Memory B cell (primary cell): ENCODE data around the gene UBE2Q1.

Source experiments
- ATAC-seq: fragments of 150-1000 bp; cut with Tn5 transposase; 2 replicates; pipeline ENCODE4 v1.10.0; 2021; ENCODE audit warnings: low read depth, mild to moderate bottlenecking, moderate library complexity
- DNase-seq, 2 donors: peaks; one replicate each; pipeline ENCODE4 v3.0.0; 2022; ENCODE audit warnings: low spot score in 2 of 2
- H3K27ac Mint-ChIP-seq: one replicate; pipeline ENCODE4 v1.8.0; 2022; ENCODE audit warnings: mild to moderate bottlenecking, moderate library complexity, mixed read lengths
- H3K27me3 Mint-ChIP-seq: one replicate; pipeline ENCODE4 v1.8.0; 2022; ENCODE audit warnings: mixed read lengths
- H3K36me3 Mint-ChIP-seq: one replicate; pipeline ENCODE4 v1.8.0; 2022; ENCODE audit warnings: mild to moderate bottlenecking, mixed read lengths
- H3K4me1 Mint-ChIP-seq: one replicate; pipeline ENCODE4 v1.8.0; 2022; ENCODE audit warnings: mixed read lengths
- H3K4me3 Mint-ChIP-seq: one replicate; pipeline ENCODE4 v1.8.0; 2022; ENCODE audit warnings: mild to moderate bottlenecking, moderate library complexity, mixed read lengths
- H3K9me3 Mint-ChIP-seq: one replicate; pipeline ENCODE4 v1.8.0; 2022; ENCODE audit warnings: mixed read lengths

UBE2Q1 gene

GRCh38 chr1:154557939-154558719 is at the start of gene UBE2Q1:
UBE2Q1 (minus strand) TSS chr1:154558662; CDS start chr1:154558553, 109 bp downstream.
- Mint-ChIP-seq H3K27ac (peak within 1 kb of the TSS; percentile 88), H3K4me3 (peak within 1 kb of the TSS; percentile 91), H3K9me3 (no peaks in the 10 kb centered on the region), H3K27me3 (no peaks in the 10 kb centered on the region), H3K36me3 (peaks cover 20% of the 10 kb centered on the region), H3K4me1 (peaks cover 25% of the 10 kb centered on the region)
- DNase-seq: peak; percentile 30 to 42
- peak; percentile 1 for ATAC-seq

- ATAC-seq: peak; percentile 90
- peak; percentile 86 to 92 for DNase-seq
- peaks cover 3% of the 10 kb centered on the region for H3K36me3 Mint-ChIP-seq
- no peaks in the 10 kb centered on the region for H3K27me3 Mint-ChIP-seq
- no peaks in the 10 kb centered on the region for H3K9me3 Mint-ChIP-seq
- peak within 1 kb of the TSS; percentile 98 for H3K27ac Mint-ChIP-seq
- peaks cover 48% of the 10 kb centered on the region for H3K4me1 Mint-ChIP-seq
- H3K4me3 Mint-ChIP-seq: peak within 1 kb of the TSS; percentile 97
These were observed 49.3 kb upstream of the UBE2Q1 start, which contains the start of gene ADAR for GRCh38 chr1:154607609-154608396. ADAR (minus strand) TSS chr1:154608186; CDS start chr1:154608006, 180 bp downstream.

- H3K4me3 Mint-ChIP-seq: peak overlapping the region; percentile 97
- DNase-seq (no peak), ATAC-seq (no peak)
- H3K4me1 Mint-ChIP-seq: peaks cover 48% of the 10 kb centered on the region
- H3K9me3 Mint-ChIP-seq: no peaks in the 10 kb centered on the region
- peak overlapping the region; percentile 98 for H3K27ac Mint-ChIP-seq
- peaks cover 3% of the 10 kb centered on the region for H3K36me3 Mint-ChIP-seq
- no peaks in the 10 kb centered on the region for H3K27me3 Mint-ChIP-seq
These were observed 48.7 kb upstream of the UBE2Q1 start for GRCh38 chr1:154607106-154607608.

- Mint-ChIP-seq H3K27me3 (no peaks in the 10 kb centered on the region), H3K36me3 (peaks cover 3% of the 10 kb centered on the region), H3K4me1 (peaks cover 42% of the 10 kb centered on the region), H3K4me3 (no peak overlapping the region), H3K27ac (peak overlapping the region; percentile 67), H3K9me3 (no peaks in the 10 kb centered on the region)
- ATAC-seq (no peak), DNase-seq (no peak)
These were observed 47.1 kb upstream of the UBE2Q1 start for GRCh38 chr1:154605534-154605933.

- Mint-ChIP-seq H3K27ac (peak overlapping the region; percentile 26), H3K4me3 (no peak overlapping the region), H3K36me3 (peaks cover 9% of the 10 kb centered on the region), H3K9me3 (no peaks in the 10 kb centered on the region), H3K27me3 (no peaks in the 10 kb centered on the region), H3K4me1 (peaks cover 37% of the 10 kb centered on the region)
- ATAC-seq (no peak), DNase-seq (no peak)
These were observed 44.9 kb upstream of the UBE2Q1 start for GRCh38 chr1:154603317-154603716.

- Mint-ChIP-seq H3K27ac (peak overlapping the region; percentile 53), H3K27me3 (no peaks in the 10 kb centered on the region), H3K9me3 (no peaks in the 10 kb centered on the region), H3K4me1 (peaks cover 15% of the 10 kb centered on the region), H3K36me3 (peaks cover 21% of the 10 kb centered on the region), H3K4me3 (no peak overlapping the region)
- DNase-seq (no peak), ATAC-seq (no peak)
These were observed 41.2 kb upstream of the UBE2Q1 start for GRCh38 chr1:154599658-154600057.

- no peak for DNase-seq
- ATAC-seq: no peak
- H3K9me3 Mint-ChIP-seq: no peaks in the 10 kb centered on the region
- H3K36me3 Mint-ChIP-seq: peaks cover 26% of the 10 kb centered on the region
- H3K27ac Mint-ChIP-seq: no peak overlapping the region
- H3K4me3 Mint-ChIP-seq: no peak overlapping the region
- no peaks in the 10 kb centered on the region for H3K27me3 Mint-ChIP-seq
- peaks cover 10% of the 10 kb centered on the region for H3K4me1 Mint-ChIP-seq
These were observed 40.6 kb upstream of the UBE2Q1 start for GRCh38 chr1:154598871-154599635.

GRCh38 chr1:154595621-154596020 is 37.2 kb upstream of the UBE2Q1 start:
- no peak overlapping the region for H3K4me3 Mint-ChIP-seq
- H3K36me3 Mint-ChIP-seq: peaks cover 42% of the 10 kb centered on the region
- DNase-seq (no peak), ATAC-seq (no peak)
- H3K27me3 Mint-ChIP-seq: no peaks in the 10 kb centered on the region
- no peak overlapping the region for H3K27ac Mint-ChIP-seq
- peaks cover 6% of the 10 kb centered on the region for H3K4me1 Mint-ChIP-seq
- H3K9me3 Mint-ChIP-seq: no peaks in the 10 kb centered on the region

- DNase-seq (no peak), ATAC-seq (no peak)
- no peak overlapping the region for H3K27ac Mint-ChIP-seq
- peaks cover 42% of the 10 kb centered on the region for H3K36me3 Mint-ChIP-seq
- H3K4me3 Mint-ChIP-seq: no peak overlapping the region
- no peaks in the 10 kb centered on the region for H3K9me3 Mint-ChIP-seq
- H3K27me3 Mint-ChIP-seq: no peaks in the 10 kb centered on the region
- H3K4me1 Mint-ChIP-seq: peaks cover 3% of the 10 kb centered on the region
These were observed 36.3 kb upstream of the UBE2Q1 start for GRCh38 chr1:154594811-154595210.

GRCh38 chr1:154593390-154593789 is 34.9 kb upstream of the UBE2Q1 start:
- Mint-ChIP-seq H3K4me3 (no peak overlapping the region), H3K27ac (no peak overlapping the region), H3K27me3 (no peaks in the 10 kb centered on the region), H3K9me3 (no peaks in the 10 kb centered on the region), H3K4me1 (no peaks in the 10 kb centered on the region), H3K36me3 (peaks cover 47% of the 10 kb centered on the region)
- DNase-seq (no peak), ATAC-seq (no peak)

GRCh38 chr1:154591206-154591605 is 32.7 kb upstream of the UBE2Q1 start:
- no peak overlapping the region for H3K27ac Mint-ChIP-seq
- H3K27me3 Mint-ChIP-seq: no peaks in the 10 kb centered on the region
- no peaks in the 10 kb centered on the region for H3K9me3 Mint-ChIP-seq
- H3K4me3 Mint-ChIP-seq: no peak overlapping the region
- no peak for ATAC-seq
- peaks cover 53% of the 10 kb centered on the region for H3K36me3 Mint-ChIP-seq
- no peak for DNase-seq
- peaks cover 2% of the 10 kb centered on the region for H3K4me1 Mint-ChIP-seq

- Mint-ChIP-seq H3K27ac (no peak overlapping the region), H3K36me3 (peaks cover 56% of the 10 kb centered on the region), H3K9me3 (no peaks in the 10 kb centered on the region), H3K4me1 (peaks cover 3% of the 10 kb centered on the region), H3K27me3 (no peaks in the 10 kb centered on the region), H3K4me3 (no peak overlapping the region)
- DNase-seq: no peak
- ATAC-seq: no peak
These were observed 32.3 kb upstream of the UBE2Q1 start for GRCh38 chr1:154590756-154591155.

GRCh38 chr1:154589780-154590179 is 31.3 kb upstream of the UBE2Q1 start:
- no peak for ATAC-seq
- H3K27ac Mint-ChIP-seq: no peak overlapping the region
- no peaks in the 10 kb centered on the region for H3K9me3 Mint-ChIP-seq
- H3K4me3 Mint-ChIP-seq: no peak overlapping the region
- peaks cover 62% of the 10 kb centered on the region for H3K36me3 Mint-ChIP-seq
- H3K4me1 Mint-ChIP-seq: peaks cover 8% of the 10 kb centered on the region
- no peak for DNase-seq
- no peaks in the 10 kb centered on the region for H3K27me3 Mint-ChIP-seq
